ENCODE results near the gene TPX2. TPM values are rescaled to one million over a fixed set of nuclear protein-coding genes. Genes with fewer than 3 reads are reported as not detected.

Gene TPX2
- total and polyA plus RNA-seq, 7 experiments from 2014 or later: 0.09 to 84.3 (median 0.30) TPM; not detected in 1

GRCh38 chr20:31705598-31706597 is 33.2 kb upstream of the TPX2 start:
- H3K36me3 ChIP-seq (ENCODE audit: control insufficient read depth in 2 of 3, insufficient read depth in 3 of 3, low read length in 3 of 3): peaks cover 0 to 42% (median 0%) of the 10 kb centered on the region in 3 experiments
- Mint-ChIP-seq H3K27ac (peak overlapping the region in 6 of 9 donors; percentile 20 to 77 (median 49)), H3K4me3 (no peak overlapping the region), H3K36me3 (peaks cover 3 to 41% (median 37%) of the 10 kb centered on the region in 5 donors), H3K27me3 (no peaks in the 10 kb centered on the region), H3K4me1 (peaks cover 27 to 65% (median 47%) of the 10 kb centered on the region in 7 donors), H3K9me3 (no peaks in the 10 kb centered on the region)
- no peak for ATAC-seq
- no peak for DNase-seq
- no peak overlapping the region for H3K4me3 ChIP-seq (ENCODE audit: low read length)
- H3K27ac ChIP-seq (ENCODE audit: low read depth, low read length): no peak overlapping the region
- no peaks in the 10 kb centered on the region for H3K27me3 ChIP-seq (ENCODE audit: control insufficient read depth in 2 of 2, insufficient read depth in 2 of 2, low read length in 2 of 2)
- POLR2A ChIA-PET: interaction anchor here (1.3 kb wide), 1 partner anchor 30 kb away, joined by 3 read pairs; no protein-coding TSS in a partner anchor
- peaks cover 0 to 29% of the 10 kb centered on the region in 2 donors for H3K4me1 ChIP-seq (ENCODE audit: control insufficient read depth in 2 of 2, insufficient read depth in 2 of 2, low read length in 2 of 2)
- intact Hi-C loops (cut with micrococcal nuclease): no loop called here
- CTCF ChIA-PET: interaction anchor here (0.5 kb wide), 1 partner anchor 27 kb away, joined by 3 read pairs; no protein-coding TSS in a partner anchor
- H3K9me3 ChIP-seq (ENCODE audit: control insufficient read depth in 2 of 3, low read length in 3 of 3): no peaks in the 10 kb centered on the region

GRCh38 chr20:31706607-31707257 is 32.4 kb upstream of the TPX2 start:
- Mint-ChIP-seq H3K4me3 (no peak overlapping the region), H3K36me3 (peaks cover 3 to 38% (median 34%) of the 10 kb centered on the region in 5 donors), H3K27ac (peak overlapping the region in 4 of 9 donors; percentile 16 to 76 (median 49)), H3K4me1 (peaks cover 21 to 67% (median 50%) of the 10 kb centered on the region in 7 donors), H3K9me3 (no peaks in the 10 kb centered on the region), H3K27me3 (no peaks in the 10 kb centered on the region)
- DNase-seq (no peak), ATAC-seq (no peak)
- Histone ChIP-seq H3K4me3 (ENCODE audit: low read length) (no peak overlapping the region), H3K27me3 (ENCODE audit: control insufficient read depth in 2 of 2, insufficient read depth in 2 of 2, low read length in 2 of 2) (no peaks in the 10 kb centered on the region), H3K9me3 (ENCODE audit: control insufficient read depth in 2 of 3, low read length in 3 of 3) (no peaks in the 10 kb centered on the region), H3K27ac (ENCODE audit: low read depth, low read length) (no peak overlapping the region), H3K36me3 (ENCODE audit: control insufficient read depth in 2 of 3, insufficient read depth in 3 of 3, low read length in 3 of 3) (peaks cover 0 to 42% (median 0%) of the 10 kb centered on the region in 3 experiments), H3K4me1 (ENCODE audit: control insufficient read depth in 2 of 2, insufficient read depth in 2 of 2, low read length in 2 of 2) (peaks cover 0 to 37% of the 10 kb centered on the region in 2 donors)
- intact Hi-C loops (cut with micrococcal nuclease): no loop called here
- CTCF ChIA-PET: interaction anchor here (0.5 kb wide), 1 partner anchor 28 kb away, joined by 3 read pairs; no protein-coding TSS in a partner anchor
- POLR2A ChIA-PET: interaction anchor here (0.6 to 1.8 kb wide), 2 partner anchors 12 to 15 kb away, joined by 3 to 5 read pairs; no protein-coding TSS in a partner anchor

- Mint-ChIP-seq H3K36me3 (peaks cover 3 to 33% (median 30%) of the 10 kb centered on the region in 5 donors), H3K9me3 (no peaks in the 10 kb centered on the region), H3K27me3 (no peaks in the 10 kb centered on the region), H3K4me1 (peaks cover 17 to 67% (median 50%) of the 10 kb centered on the region in 7 donors), H3K4me3 (no peak overlapping the region), H3K27ac (peak overlapping the region in 2 of 9 donors; percentile 2 to 65)
- Histone ChIP-seq H3K9me3 (ENCODE audit: control insufficient read depth in 2 of 3, low read length in 3 of 3) (no peaks in the 10 kb centered on the region), H3K4me1 (ENCODE audit: control insufficient read depth in 2 of 2, insufficient read depth in 2 of 2, low read length in 2 of 2) (peaks cover 0 to 37% of the 10 kb centered on the region in 2 donors), H3K36me3 (ENCODE audit: control insufficient read depth in 2 of 3, insufficient read depth in 3 of 3, low read length in 3 of 3) (peaks cover 0 to 42% (median 0%) of the 10 kb centered on the region in 3 experiments), H3K4me3 (ENCODE audit: low read length) (no peak overlapping the region), H3K27ac (ENCODE audit: low read depth, low read length) (no peak overlapping the region), H3K27me3 (ENCODE audit: control insufficient read depth in 2 of 2, insufficient read depth in 2 of 2, low read length in 2 of 2) (no peaks in the 10 kb centered on the region)
- CTCF ChIA-PET: no interaction called here
- intact Hi-C loops (cut with micrococcal nuclease): no loop called here
- POLR2A ChIA-PET: interaction anchor here (1.8 kb wide), 1 partner anchor 15 kb away, joined by 5 read pairs; no protein-coding TSS in a partner anchor
- ATAC-seq: no peak
- DNase-seq: no peak
Measured at GRCh38 chr20:31707258-31707615, 31.9 kb upstream of the TPX2 start.

DNA sequence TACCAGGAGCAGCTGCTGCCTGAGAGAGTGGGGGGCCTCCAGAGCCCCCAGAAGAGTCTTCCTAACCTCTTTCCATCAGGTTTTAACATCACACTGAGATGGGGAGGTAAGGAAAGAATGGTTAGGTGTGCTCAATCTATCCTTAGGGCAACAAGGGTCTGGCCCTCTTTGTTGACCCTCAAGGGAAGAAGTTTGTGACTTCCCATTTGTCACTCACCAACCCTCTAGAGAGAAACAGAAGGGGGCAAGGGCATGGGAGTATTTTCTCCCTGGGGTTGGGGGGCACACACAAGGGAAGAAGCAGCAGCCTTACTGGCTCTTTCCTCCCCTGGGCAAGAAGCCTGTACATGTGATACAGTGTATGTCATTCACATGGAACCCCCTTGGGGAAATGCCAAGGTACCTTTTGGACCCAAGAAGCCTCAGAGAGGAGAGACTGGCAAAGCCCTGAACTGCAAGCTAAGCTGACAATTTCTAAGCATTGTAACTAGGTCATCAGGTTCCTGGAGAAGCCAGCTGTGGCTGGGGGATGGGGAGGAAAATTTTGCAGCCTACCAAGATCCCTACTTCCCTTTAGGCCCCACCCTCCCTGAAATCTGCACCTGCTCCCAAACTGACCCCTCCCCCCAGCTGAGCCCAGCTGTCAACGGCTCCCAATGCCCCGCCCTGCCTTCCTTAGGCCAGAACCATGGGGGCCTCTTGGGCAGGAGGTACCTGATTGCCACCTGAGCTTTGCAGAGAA is 30.9 kb upstream of the TPX2 start:
- ATAC-seq: no peak
- peak overlapping the region in 7 of 9 donors; percentile 21 to 68 (median 52) for H3K27ac Mint-ChIP-seq

GRCh38 chr20:31708736-31709534 is 30.2 kb upstream of the TPX2 start:
- Mint-ChIP-seq H3K36me3 (peaks cover 3 to 47% (median 32%) of the 10 kb centered on the region in 5 donors), H3K9me3 (no peaks in the 10 kb centered on the region)
- no peak for ATAC-seq

More for the DNA sequence above, 30.9 kb upstream of the TPX2 start:
- Histone ChIP-seq H3K4me3 (ENCODE audit: low read length) (no peak overlapping the region), H3K27me3 (ENCODE audit: control insufficient read depth in 2 of 2, insufficient read depth in 2 of 2, low read length in 2 of 2) (no peaks in the 10 kb centered on the region), H3K36me3 (ENCODE audit: control insufficient read depth in 2 of 3, insufficient read depth in 3 of 3, low read length in 3 of 3) (peaks cover 0 to 48% (median 0%) of the 10 kb centered on the region in 3 experiments), H3K27ac (ENCODE audit: low read depth, low read length) (no peak overlapping the region), H3K4me1 (ENCODE audit: control insufficient read depth in 2 of 2, insufficient read depth in 2 of 2, low read length in 2 of 2) (peaks cover 0 to 37% of the 10 kb centered on the region in 2 donors), H3K9me3 (ENCODE audit: control insufficient read depth in 2 of 3, low read length in 3 of 3) (no peaks in the 10 kb centered on the region)
- Mint-ChIP-seq H3K27me3 (no peaks in the 10 kb centered on the region), H3K4me3 (no peak overlapping the region), H3K9me3 (no peaks in the 10 kb centered on the region), H3K4me1 (peaks cover 26 to 77% (median 60%) of the 10 kb centered on the region in 7 donors), H3K36me3 (peaks cover 3 to 40% (median 32%) of the 10 kb centered on the region in 5 donors)
- no peak for DNase-seq
- ChIA-PET POLR2A (interaction anchor here (0.6 to 1.8 kb wide), 2 partner anchors 10 to 14 kb away, joined by 3 to 5 read pairs; no protein-coding TSS in a partner anchor), CTCF (no interaction called here)
- intact Hi-C loops (cut with micrococcal nuclease): no loop called here

More at GRCh38 chr20:31708736-31709534, 30.2 kb upstream of the TPX2 start:
- H3K27me3 Mint-ChIP-seq: no peaks in the 10 kb centered on the region
- Histone ChIP-seq H3K4me1 (ENCODE audit: control insufficient read depth in 2 of 2, insufficient read depth in 2 of 2, low read length in 2 of 2) (peaks cover 0 to 40% of the 10 kb centered on the region in 2 donors), H3K4me3 (ENCODE audit: low read length) (no peak overlapping the region), H3K27me3 (ENCODE audit: control insufficient read depth in 2 of 2, insufficient read depth in 2 of 2, low read length in 2 of 2) (no peaks in the 10 kb centered on the region), H3K9me3 (ENCODE audit: control insufficient read depth in 2 of 3, low read length in 3 of 3) (no peaks in the 10 kb centered on the region), H3K27ac (ENCODE audit: low read depth, low read length) (no peak overlapping the region), H3K36me3 (ENCODE audit: control insufficient read depth in 2 of 3, insufficient read depth in 3 of 3, low read length in 3 of 3) (peaks cover 0 to 54% (median 0%) of the 10 kb centered on the region in 3 experiments)
- no peak for DNase-seq
- intact Hi-C loops (cut with micrococcal nuclease): no loop called here
- H3K4me3 Mint-ChIP-seq: peak overlapping the region in 2 of 10 donors; percentile 49 to 54
- peak overlapping the region in 8 of 9 donors; percentile 21 to 89 (median 58) for H3K27ac Mint-ChIP-seq
- H3K4me1 Mint-ChIP-seq: peaks cover 33 to 84% (median 67%) of the 10 kb centered on the region in 7 donors
- POLR2A ChIA-PET: interaction anchor here (0.6 to 1.8 kb wide), 3 partner anchors 11 to 13 kb away, joined by 3 to 5 read pairs (median 3); no protein-coding TSS in a partner anchor
- CTCF ChIA-PET: interaction anchor here (0.7 kb wide), 1 partner anchor 12 kb away, joined by 3 read pairs; no protein-coding TSS in a partner anchor
